CMK (cell line): ENCODE measurements around the gene HBA1.
"Not testable (repeated sequence)": the region's sequence is repeated elsewhere in the genome, so short reads cannot be mapped to it uniquely, and the experiment has no call there.

Source experiments
- DNase-seq: peaks from one replicate; pipeline ENCODE4 v3.0.0-alpha.2; 2010; ENCODE audit warnings: low read depth

Gene HBA1

GRCh38 chr16:160242-160641 lies 16.2 kb upstream of the HBA1 start:
- DNase-seq: not testable (repeated sequence)

- no peak for DNase-seq
Observed at GRCh38 chr16:160691-161190, 15.7 kb upstream of the HBA1 start.

- no peak for DNase-seq
Observed at GRCh38 chr16:162271-162991, 14.0 kb upstream of the HBA1 start.

GRCh38 chr16:163139-163538 lies 13.3 kb upstream of the HBA1 start:
- not testable (repeated sequence) for DNase-seq

- not testable (repeated sequence) for DNase-seq
Observed at GRCh38 chr16:163696-164095, 12.8 kb upstream of the HBA1 start.

- DNase-seq: not testable (repeated sequence)
Observed at GRCh38 chr16:164134-164823, 12.2 kb upstream of the HBA1 start.

- DNase-seq: no peak
Observed at GRCh38 chr16:164827-165538, 11.5 kb upstream of the HBA1 start.

GRCh38 chr16:165539-166374 lies 10.7 kb upstream of the HBA1 start, which contains the start of gene HBM:
HBM (plus strand) TSS chr16:165978; CDS start chr16:165998, 20 bp downstream.
- no peak for DNase-seq

GRCh38 chr16:166375-167121 lies 9.9 kb upstream of the HBA1 start:
- no peak for DNase-seq

- no peak for DNase-seq
Observed at GRCh38 chr16:167122-167690, 9.3 kb upstream of the HBA1 start.

- DNase-seq: no peak
Observed at GRCh38 chr16:168424-168823, 8.1 kb upstream of the HBA1 start.

GRCh38 chr16:169014-169413 lies 7.5 kb upstream of the HBA1 start:
- DNase-seq: no peak

- DNase-seq: not testable (repeated sequence)
Observed at GRCh38 chr16:170088-170507, 6.4 kb upstream of the HBA1 start.

GRCh38 chr16:170788-171187 lies 5.7 kb upstream of the HBA1 start:
- no peak for DNase-seq

- DNase-seq: not testable (repeated sequence)
Observed at GRCh38 chr16:172374-172941, 4.0 kb upstream of the HBA1 start, which contains the start of gene HBA2. HBA2 (plus strand) TSS chr16:172876; CDS start chr16:172913, 37 bp downstream.

- not testable (repeated sequence) for DNase-seq
Observed at GRCh38 chr16:173211-173854, 3.1 kb upstream of the HBA1 start.

- not testable (repeated sequence) for DNase-seq
Observed at GRCh38 chr16:173928-174769, 2.3 kb upstream of the HBA1 start.
